ENCODE data around the gene CDH2.

Gene CDH2

GRCh38 chr18:28128659-28128980, 48.3 kb downstream of the CDH2 start:
- Histone ChIP-seq H3K36me3 (ENCODE audit: control insufficient read depth in 2 of 2, insufficient read depth in 2 of 2, low read length in 2 of 2) (no peaks in the 10 kb centered on the region), H3K4me3 (ENCODE audit: low read length in 2 of 2) (no peak overlapping the region), H3K9ac (ENCODE audit: low read depth in 1 of 2, low read length in 2 of 2) (no peak overlapping the region), H3K4me1 (ENCODE audit: control insufficient read depth in 2 of 2, insufficient read depth in 2 of 2, low read length in 2 of 2) (no peaks in the 10 kb centered on the region), H3K9me3 (ENCODE audit: control insufficient read depth in 2 of 2, low read length in 2 of 2) (no peaks in the 10 kb centered on the region), H3K27me3 (ENCODE audit: control insufficient read depth in 2 of 2, insufficient read depth in 2 of 2, low read length in 2 of 2) (no peaks in the 10 kb centered on the region), H3K27ac (ENCODE audit: low read depth in 2 of 2, low read length in 2 of 2) (no peak overlapping the region)

GRCh38 chr18:28127763-28128658, 48.9 kb downstream of the CDH2 start:
- Histone ChIP-seq H3K27me3 (ENCODE audit: control insufficient read depth in 2 of 2, insufficient read depth in 2 of 2, low read length in 2 of 2) (no peaks in the 10 kb centered on the region), H3K4me3 (ENCODE audit: low read length in 2 of 2) (no peak overlapping the region), H3K4me1 (ENCODE audit: control insufficient read depth in 2 of 2, insufficient read depth in 2 of 2, low read length in 2 of 2) (no peaks in the 10 kb centered on the region), H3K27ac (ENCODE audit: low read depth in 2 of 2, low read length in 2 of 2) (no peak overlapping the region), H3K36me3 (ENCODE audit: control insufficient read depth in 2 of 2, insufficient read depth in 2 of 2, low read length in 2 of 2) (no peaks in the 10 kb centered on the region), H3K9ac (ENCODE audit: low read depth in 1 of 2, low read length in 2 of 2) (no peak overlapping the region), H3K9me3 (ENCODE audit: control insufficient read depth in 2 of 2, low read length in 2 of 2) (no peaks in the 10 kb centered on the region)

GRCh38 chr18:28127228-28127627, 49.7 kb downstream of the CDH2 start:
- no peaks in the 10 kb centered on the region for H3K9me3 ChIP-seq (ENCODE audit: control insufficient read depth in 2 of 2, low read length in 2 of 2)
- no peak overlapping the region for H3K27ac ChIP-seq (ENCODE audit: low read depth in 2 of 2, low read length in 2 of 2)
- H3K4me3 ChIP-seq (ENCODE audit: low read length in 2 of 2) = no peak overlapping the region
- H3K4me1 ChIP-seq (ENCODE audit: control insufficient read depth in 2 of 2, insufficient read depth in 2 of 2, low read length in 2 of 2) = no peaks in the 10 kb centered on the region
- no peak overlapping the region for H3K9ac ChIP-seq (ENCODE audit: low read depth in 1 of 2, low read length in 2 of 2)
- no peaks in the 10 kb centered on the region for H3K27me3 ChIP-seq (ENCODE audit: control insufficient read depth in 2 of 2, insufficient read depth in 2 of 2, low read length in 2 of 2)
- no peaks in the 10 kb centered on the region for H3K36me3 ChIP-seq (ENCODE audit: control insufficient read depth in 2 of 2, insufficient read depth in 2 of 2, low read length in 2 of 2)

- Histone ChIP-seq H3K27ac (ENCODE audit: low read depth in 2 of 2, low read length in 2 of 2) (no peak overlapping the region), H3K4me1 (ENCODE audit: control insufficient read depth in 2 of 2, insufficient read depth in 2 of 2, low read length in 2 of 2) (no peaks in the 10 kb centered on the region), H3K27me3 (ENCODE audit: control insufficient read depth in 2 of 2, insufficient read depth in 2 of 2, low read length in 2 of 2) (no peaks in the 10 kb centered on the region), H3K9me3 (ENCODE audit: control insufficient read depth in 2 of 2, low read length in 2 of 2) (no peaks in the 10 kb centered on the region), H3K36me3 (ENCODE audit: control insufficient read depth in 2 of 2, insufficient read depth in 2 of 2, low read length in 2 of 2) (no peaks in the 10 kb centered on the region), H3K9ac (ENCODE audit: low read depth in 1 of 2, low read length in 2 of 2) (no peak overlapping the region), H3K4me3 (ENCODE audit: low read length in 2 of 2) (no peak overlapping the region)
Observed at GRCh38 chr18:28126768-28127167, 50.2 kb downstream of the CDH2 start.

- no peaks in the 10 kb centered on the region for H3K36me3 ChIP-seq (ENCODE audit: control insufficient read depth in 2 of 2, insufficient read depth in 2 of 2, low read length in 2 of 2)
- no peaks in the 10 kb centered on the region for H3K4me1 ChIP-seq (ENCODE audit: control insufficient read depth in 2 of 2, insufficient read depth in 2 of 2, low read length in 2 of 2)
- no peaks in the 10 kb centered on the region for H3K9me3 ChIP-seq (ENCODE audit: control insufficient read depth in 2 of 2, low read length in 2 of 2)
- no peak overlapping the region for H3K9ac ChIP-seq (ENCODE audit: low read depth in 1 of 2, low read length in 2 of 2)
- no peak overlapping the region for H3K4me3 ChIP-seq (ENCODE audit: low read length in 2 of 2)
- H3K27ac ChIP-seq (ENCODE audit: low read depth in 2 of 2, low read length in 2 of 2) = no peak overlapping the region
- H3K27me3 ChIP-seq (ENCODE audit: control insufficient read depth in 2 of 2, insufficient read depth in 2 of 2, low read length in 2 of 2) = no peaks in the 10 kb centered on the region
Observed at GRCh38 chr18:28125051-28125450, 51.9 kb downstream of the CDH2 start.

GRCh38 chr18:28124131-28125029, 52.5 kb downstream of the CDH2 start:
- H3K27ac ChIP-seq (ENCODE audit: low read depth in 2 of 2, low read length in 2 of 2) = no peak overlapping the region
- H3K4me3 ChIP-seq (ENCODE audit: low read length in 2 of 2) = no peak overlapping the region
- no peaks in the 10 kb centered on the region for H3K27me3 ChIP-seq (ENCODE audit: control insufficient read depth in 2 of 2, insufficient read depth in 2 of 2, low read length in 2 of 2)
- H3K36me3 ChIP-seq (ENCODE audit: control insufficient read depth in 2 of 2, insufficient read depth in 2 of 2, low read length in 2 of 2) = no peaks in the 10 kb centered on the region
- no peaks in the 10 kb centered on the region for H3K9me3 ChIP-seq (ENCODE audit: control insufficient read depth in 2 of 2, low read length in 2 of 2)
- H3K4me1 ChIP-seq (ENCODE audit: control insufficient read depth in 2 of 2, insufficient read depth in 2 of 2, low read length in 2 of 2) = no peaks in the 10 kb centered on the region
- no peak overlapping the region for H3K9ac ChIP-seq (ENCODE audit: low read depth in 1 of 2, low read length in 2 of 2)

GRCh38 chr18:28123401-28124030, 53.4 kb downstream of the CDH2 start:
- Histone ChIP-seq H3K9ac (ENCODE audit: low read depth in 1 of 2, low read length in 2 of 2) (no peak overlapping the region), H3K9me3 (ENCODE audit: control insufficient read depth in 2 of 2, low read length in 2 of 2) (no peaks in the 10 kb centered on the region), H3K4me3 (ENCODE audit: low read length in 2 of 2) (no peak overlapping the region), H3K27ac (ENCODE audit: low read depth in 2 of 2, low read length in 2 of 2) (no peak overlapping the region), H3K4me1 (ENCODE audit: control insufficient read depth in 2 of 2, insufficient read depth in 2 of 2, low read length in 2 of 2) (no peaks in the 10 kb centered on the region), H3K27me3 (ENCODE audit: control insufficient read depth in 2 of 2, insufficient read depth in 2 of 2, low read length in 2 of 2) (no peaks in the 10 kb centered on the region), H3K36me3 (ENCODE audit: control insufficient read depth in 2 of 2, insufficient read depth in 2 of 2, low read length in 2 of 2) (no peaks in the 10 kb centered on the region)

GRCh38 chr18:28120828-28121515, 56.0 kb downstream of the CDH2 start:
- Histone ChIP-seq H3K4me3 (ENCODE audit: low read length in 2 of 2) (no peak overlapping the region), H3K4me1 (ENCODE audit: control insufficient read depth in 2 of 2, insufficient read depth in 2 of 2, low read length in 2 of 2) (no peaks in the 10 kb centered on the region), H3K36me3 (ENCODE audit: control insufficient read depth in 2 of 2, insufficient read depth in 2 of 2, low read length in 2 of 2) (no peaks in the 10 kb centered on the region), H3K27me3 (ENCODE audit: control insufficient read depth in 2 of 2, insufficient read depth in 2 of 2, low read length in 2 of 2) (no peaks in the 10 kb centered on the region), H3K9ac (ENCODE audit: low read depth in 1 of 2, low read length in 2 of 2) (no peak overlapping the region), H3K27ac (ENCODE audit: low read depth in 2 of 2, low read length in 2 of 2) (no peak overlapping the region), H3K9me3 (ENCODE audit: control insufficient read depth in 2 of 2, low read length in 2 of 2) (no peaks in the 10 kb centered on the region)

- H3K4me3 ChIP-seq (ENCODE audit: low read length in 2 of 2) = no peak overlapping the region
- H3K27me3 ChIP-seq (ENCODE audit: control insufficient read depth in 2 of 2, insufficient read depth in 2 of 2, low read length in 2 of 2) = no peaks in the 10 kb centered on the region
- no peak overlapping the region for H3K9ac ChIP-seq (ENCODE audit: low read depth in 1 of 2, low read length in 2 of 2)
- no peaks in the 10 kb centered on the region for H3K36me3 ChIP-seq (ENCODE audit: control insufficient read depth in 2 of 2, insufficient read depth in 2 of 2, low read length in 2 of 2)
- no peak overlapping the region for H3K27ac ChIP-seq (ENCODE audit: low read depth in 2 of 2, low read length in 2 of 2)
- no peaks in the 10 kb centered on the region for H3K4me1 ChIP-seq (ENCODE audit: control insufficient read depth in 2 of 2, insufficient read depth in 2 of 2, low read length in 2 of 2)
- no peaks in the 10 kb centered on the region for H3K9me3 ChIP-seq (ENCODE audit: control insufficient read depth in 2 of 2, low read length in 2 of 2)
Observed at GRCh38 chr18:28116461-28116860, 60.5 kb downstream of the CDH2 start.
